HepG2 (cell line): Measurements from ENCODE around the gene ABCA13. TPM values are rescaled to one million over a fixed set of nuclear protein-coding genes. Genes with fewer than 3 reads are reported as not detected.

Experiments used
- ATAC-seq: fragments of 200-7000 bp; cut with Tn5 transposase; 3 replicates; pipeline ENCODE4 v1.9.1; 2020; ENCODE audit warnings: mild to moderate bottlenecking, moderate library complexity
- BruUV-seq: library from RNA; stranded (reverse); fragments of 400-500 nt; replicated peaks from 2 replicates; lab custom pipeline; 2021; lab: Mats Ljungman, UMichigan
- CTCF ChIA-PET: fragments of 300-600 bp; formaldehyde crosslinking; extraction: SDS; loops from one replicate; lab custom pipeline; 2021; ENCODE audit warnings: low total read pairs, inconsistent platforms, low intra/inter-chr PET ratio; lab: Yijun Ruan, JAX
- POLR2A ChIA-PET: fragments of 350-600 bp; sonication (Branson Sonifier 250); formaldehyde crosslinking; loops from one replicate; lab custom pipeline; 2020; ENCODE audit warnings: antibody characterized with exemption, inconsistent platforms; lab: Yijun Ruan, JAX
- DNase-seq: peaks from one replicate; pipeline ENCODE4 v3.0.0-alpha.2; 2015; ENCODE audit warnings: low spot score
- FAIRE-seq: peaks from 3 replicates; lab custom pipeline; 2011; peaks lifted over from hg19 to GRCh38; lab: Jason Lieb, UNC
- H2AFZ ChIP-seq: one replicate; pipeline ENCODE4 v1.6.1; 2011; ENCODE audit warnings: low read length, inconsistent platforms
- H3K27ac ChIP-seq: fragments of 300-600 bp; 3 replicates; pipeline ENCODE4 v1.8.0; 2011; ENCODE audit warnings: mixed run types, mild to moderate bottlenecking, mixed read lengths, low read length, inconsistent platforms; ENCODE audit not compliant: insufficient read depth; ENCODE audit errors: extremely low read length
- H3K27me3 ChIP-seq, 2 experiments: fragments of 200-600 bp in 1 of 2; 2 replicates in 1 of 2; 3 replicates in 1 of 2; pipeline versions ENCODE4 v1.6.0 to v1.8.0; 2011; ENCODE audit warnings: low read length in 2 of 2, mild to moderate bottlenecking in 2 of 2, moderate library complexity in 2 of 2, inconsistent platforms in 1 of 2; ENCODE audit not compliant: insufficient read depth in 2 of 2, control insufficient read depth in 1 of 2
- H3K36me3 ChIP-seq, 2 experiments: fragments of 200-600 bp in 1 of 2; replicated peaks in 1 of 2; 2 replicates in 1 of 2; 3 replicates in 1 of 2; pipeline versions ENCODE4 v1.5.1 to v1.8.0; 2011; ENCODE audit warnings: low read length in 2 of 2, inconsistent platforms in 1 of 2; ENCODE audit not compliant: insufficient read depth in 2 of 2, control insufficient read depth in 1 of 2
- H3K4me1 ChIP-seq: 2 replicates; pipeline ENCODE4 v1.5.1; 2012; ENCODE audit warnings: low read length, inconsistent platforms; ENCODE audit not compliant: insufficient read depth
- H3K4me2 ChIP-seq: 2 replicates; pipeline ENCODE4 v1.6.0; 2011; ENCODE audit warnings: low read depth, low read length, inconsistent platforms
- H3K4me3 ChIP-seq, 3 experiments: fragments of 200-600 bp in 1 of 3; sonication (generic), shearing (Covaris generic) in 1 of 3; replicated peaks in 1 of 3; 2 replicates each; pipeline ENCODE4 v1.5.1; 2011 to 2016; ENCODE audit warnings: low read length in 3 of 3, inconsistent platforms in 2 of 3, low read depth in 2 of 3, mild to moderate bottlenecking in 2 of 3, control low read depth in 1 of 3, mixed read lengths in 1 of 3; ENCODE audit not compliant: insufficient read depth in 1 of 3
- H3K79me2 ChIP-seq: one replicate; pipeline ENCODE4 v1.6.1; 2011; ENCODE audit warnings: low read length, inconsistent platforms; ENCODE audit not compliant: insufficient read depth
- H3K9ac ChIP-seq: 2 replicates; pipeline ENCODE4 v1.6.0; 2011; ENCODE audit warnings: mild to moderate bottlenecking, low read depth, low read length, inconsistent platforms; ENCODE audit not compliant: insufficient read depth
- H3K9me3 ChIP-seq: 2 replicates; pipeline ENCODE4 v1.5.1; 2012; ENCODE audit warnings: mild to moderate bottlenecking, low read length
- H4K20me1 ChIP-seq: 2 replicates; pipeline ENCODE4 v1.6.0; 2011; ENCODE audit warnings: inconsistent platforms, mild to moderate bottlenecking, low read length, moderate library complexity; ENCODE audit not compliant: insufficient read depth
- BCL6 ChIP-seq: IDR thresholded peaks from 2 replicates; pipeline ENCODE4 v1.6.1; 2016; ENCODE audit warnings: missing genetic modification reagents, missing compliant biosample characterization
- BRCA1 ChIP-seq: sonication (generic); formaldehyde crosslinking; IDR thresholded peaks from 2 replicates; pipeline ENCODE4 v1.4.0; 2020; ENCODE audit warnings: missing genetic modification reagents
- GLI4 ChIP-seq: sonication (generic); formaldehyde crosslinking; IDR thresholded peaks from 2 replicates; pipeline ENCODE4 v1.5.1; 2020; ENCODE audit warnings: missing genetic modification reagents, mild to moderate bottlenecking, moderate library complexity, borderline replicate concordance
- HBP1 ChIP-seq: IDR thresholded peaks from 2 replicates; pipeline ENCODE4 v1.6.1; 2016; ENCODE audit warnings: low read depth, control low read depth
- LCORL ChIP-seq, 2 experiments: fragments of 450-650 bp in 1 of 2; sonication (generic) in 1 of 2; formaldehyde crosslinking in 1 of 2; IDR thresholded peaks; 2 replicates each; pipeline versions ENCODE4 v1.5.0 to v1.6.1; 2017 to 2020; ENCODE audit warnings: antibody characterized with exemption in 1 of 2, missing genetic modification reagents in 1 of 2
- MEF2D ChIP-seq: sonication (generic); formaldehyde crosslinking; IDR thresholded peaks from 2 replicates; pipeline ENCODE4 v1.5.1; 2020; ENCODE audit warnings: mild to moderate bottlenecking, missing genetic modification reagents
- PTBP1 ChIP-seq: fragments of 200-400 bp; formaldehyde crosslinking; IDR thresholded peaks from 2 replicates; pipeline ENCODE4 v1.6.1; 2018; ENCODE audit warnings: low read length, low read depth; ENCODE audit not compliant: poor library complexity, severe bottlenecking
- RELA ChIP-seq: sonication (generic); formaldehyde crosslinking; IDR thresholded peaks from 2 replicates; pipeline ENCODE4 v1.4.0; 2020; ENCODE audit warnings: missing genetic modification reagents
- ZBTB49 ChIP-seq: sonication (generic); formaldehyde crosslinking; IDR thresholded peaks from 2 replicates; pipeline ENCODE4 v1.4.0; 2020; ENCODE audit warnings: missing genetic modification reagents, borderline replicate concordance
- ZFAT ChIP-seq: sonication (generic); formaldehyde crosslinking; conservative IDR thresholded peaks from 2 replicates; pipeline ENCODE4 v1.8.1; 2023; ENCODE audit warnings: missing genetic modification reagents, inconsistent platforms
- ZNF160 ChIP-seq: sonication (generic); formaldehyde crosslinking; IDR thresholded peaks from 2 replicates; pipeline ENCODE4 v1.8.0; 2022; ENCODE audit warnings: mild to moderate bottlenecking, inconsistent platforms, missing genetic modification reagents
- ZNF354B ChIP-seq: sonication (generic); formaldehyde crosslinking; IDR thresholded peaks from 2 replicates; pipeline ENCODE4 v1.8.0; 2022; ENCODE audit warnings: mild to moderate bottlenecking, missing genetic modification reagents
- ZNF460 ChIP-seq: sonication (generic); formaldehyde crosslinking; IDR thresholded peaks from 2 replicates; pipeline ENCODE4 v1.5.1; 2020; ENCODE audit warnings: missing genetic modification reagents, mild to moderate bottlenecking, borderline replicate concordance
- ZNF703 ChIP-seq: sonication (generic); formaldehyde crosslinking; IDR thresholded peaks from 2 replicates; pipeline ENCODE4 v1.5.1; 2020; ENCODE audit warnings: missing genetic modification reagents, mild to moderate bottlenecking, moderate library complexity, borderline replicate concordance
- ZSCAN22 ChIP-seq: sonication (generic); formaldehyde crosslinking; IDR thresholded peaks from 2 replicates; pipeline ENCODE4 v1.4.0; 2020; ENCODE audit warnings: mild to moderate bottlenecking, missing genetic modification reagents
- WGBS: methylation state at CpG from one replicate; pipeline ENCODE4 v1.1.6; 2017; ENCODE audit warnings: low lambda C conversion rate; 5-methylcytosine and 5-hydroxymethylcytosine counted together
- in situ Hi-C: cut with HindIII; loops from 2 replicates; pipeline ENCODE4 v1.10.0; 2017; ENCODE audit warnings: low pct_unique_long_range_greater_than_20kb; ENCODE audit not compliant: extremely low pct_ligation_motif_present
- intact Hi-C: fragments of 100-400 bp; cut with micrococcal nuclease; formaldehyde crosslinking; loops from one replicate; pipeline ENCODE4 v1.10.0; 2022; ENCODE audit not compliant: unreplicated experiment
- polyA plus RNA-seq, 8 experiments: library from polyadenylated mRNA; depleted of rRNA in 3 of 8; stranded (reverse) in 7 of 8; unstranded in 1 of 8; fragments of >200 nt; fragmentation: Illumina TruSeq in 4 of 8; extraction: Trizol in 4 of 8; gene quantifications; 2 replicates each; pipeline versions ENCODE4 v1.2.1 to v1.2.3, GENCODE V29; 2011 to 2016; ENCODE audit warnings: low read depth in 4 of 8, missing spikeins in 1 of 8, mixed read lengths in 1 of 8; ENCODE audit not compliant: insufficient read depth in 1 of 8
- total RNA-seq, 5 experiments: library from RNA; depleted of rRNA; stranded (reverse); fragments of >200 nt; fragmentation: Illumina TruSeq; extraction: Trizol; gene quantifications; 2 replicates each; pipeline ENCODE4 v1.2.3, GENCODE V29; 2016; ENCODE audit warnings: low read depth in 1 of 5

The ABCA13 gene
- total and polyA plus RNA-seq, 2 of the 13 experiments (the other 11 are each of a cell fraction or from before 2014, with no cell fraction given): 0.03 TPM; not detected in 1

GRCh38 chr7:48363174-48363573, 191.9 kb downstream of the ABCA13 start:
- Histone ChIP-seq H3K4me2 (no peak overlapping the region), H3K27me3 (no peaks in the 10 kb centered on the region), H4K20me1 (no peaks in the 10 kb centered on the region), H3K9ac (no peak overlapping the region), H3K36me3 (no peaks in the 10 kb centered on the region), H3K9me3 (no peaks in the 10 kb centered on the region), H3K4me3 (no peak overlapping the region), H3K79me2 (no peaks in the 10 kb centered on the region), H3K4me1 (no peaks in the 10 kb centered on the region), H3K27ac (no peak overlapping the region), H2AFZ (no peak overlapping the region)
- TF ChIP-seq LCORL (IDR thresholded peaks at IDR 0.05): peak; percentile 76
- no peak for TF ChIP-seq LCORL (CRISPR knock-in tag; IDR thresholded peaks at IDR 0.05)
- TF ChIP-seq ZNF160 (CRISPR knock-in tag): no peak
- in situ Hi-C loops: no loop called here
- ATAC-seq (no peak), FAIRE-seq (no peak), DNase-seq (no peak)
- intact Hi-C loops: no loop called here
- BruUV-seq: no TSS peak
- ChIA-PET CTCF (no interaction called here), POLR2A (no interaction called here)
- whole genome bisulfite sequencing: 32% methylated on average over 3 of the region's 3 CpGs

- Histone ChIP-seq H3K9me3 (no peaks in the 10 kb centered on the region), H3K36me3 (no peaks in the 10 kb centered on the region), H3K4me1 (no peaks in the 10 kb centered on the region), H3K79me2 (no peaks in the 10 kb centered on the region), H3K27ac (no peak overlapping the region), H3K4me3 (no peak overlapping the region), H3K9ac (no peak overlapping the region), H3K4me2 (no peak overlapping the region), H3K27me3 (no peaks in the 10 kb centered on the region), H4K20me1 (no peaks in the 10 kb centered on the region), H2AFZ (no peak overlapping the region)
- intact Hi-C loops (no loop called here), in situ Hi-C loops (no loop called here)
- FAIRE-seq: no peak
- WGBS: 0% methylated on average over 2 of the region's 2 CpGs
- TF ChIP-seq RELA (CRISPR knock-in tag) (no peak), ZNF354B (CRISPR knock-in tag) (no peak), ZNF460 (CRISPR knock-in tag) (no peak), MEF2D (CRISPR knock-in tag) (no peak), LCORL (IDR thresholded peaks at IDR 0.05) (no peak), LCORL (CRISPR knock-in tag; IDR thresholded peaks at IDR 0.05) (no peak), BCL6 (CRISPR knock-in tag) (no peak), HBP1 (CRISPR knock-in tag) (no peak), ZFAT (CRISPR knock-in tag) (no peak), PTBP1 (no peak), ZBTB49 (CRISPR knock-in tag) (no peak), ZNF703 (CRISPR knock-in tag) (no peak), BRCA1 (CRISPR knock-in tag) (no peak), ZSCAN22 (no peak), GLI4 (CRISPR knock-in tag) (no peak)
- no peak for ATAC-seq
- no TSS peak for BruUV-seq
- ChIA-PET CTCF (no interaction called here), POLR2A (no interaction called here)
- DNase-seq: no peak
Measured at GRCh38 chr7:48365010-48365409, 193.8 kb downstream of the ABCA13 start.
